ENCODE measurements around the gene BCAS3.

- TF ChIP-seq CTCF (IDR thresholded peaks at IDR 0.05) (no peak), POLR2A (IDR thresholded peaks at IDR 0.05) (no peak)
These were observed 375.8 kb downstream of the BCAS3 start for GRCh38 chr17:61053469-61053868.
